Endothelial cell (in vitro differentiated cells): ENCODE results near the gene NHLH2. TPM values are rescaled to one million over a fixed set of nuclear protein-coding genes. Genes with fewer than 3 reads are reported as not detected.
A peak's percentile ranks its signal among the peaks of the same experiment; 100 is the strongest.

Source experiments
- DNase-seq: peaks from one replicate; pipeline ENCODE4 v3.0.0; 2021; ENCODE audit warnings: low spot score
- H3K27ac Mint-ChIP-seq: one replicate; pipeline ENCODE4 v1.8.0; 2021; ENCODE audit warnings: mixed read lengths, inconsistent platforms; ENCODE audit not compliant: unreplicated experiment
- H3K27me3 Mint-ChIP-seq: one replicate; pipeline ENCODE4 v1.8.0; 2021; ENCODE audit warnings: mild to moderate bottlenecking, moderate library complexity, mixed read lengths, inconsistent platforms; ENCODE audit not compliant: unreplicated experiment
- H3K36me3 Mint-ChIP-seq: one replicate; pipeline ENCODE4 v1.8.0; 2021; ENCODE audit warnings: mild to moderate bottlenecking, low read depth, mixed read lengths, inconsistent platforms; ENCODE audit not compliant: unreplicated experiment
- H3K4me1 Mint-ChIP-seq: one replicate; pipeline ENCODE4 v1.8.0; 2021; ENCODE audit warnings: mild to moderate bottlenecking, mixed read lengths, inconsistent platforms; ENCODE audit not compliant: unreplicated experiment
- H3K4me3 Mint-ChIP-seq: one replicate; pipeline ENCODE4 v1.8.0; 2021; ENCODE audit warnings: mild to moderate bottlenecking, mixed read lengths, inconsistent platforms; ENCODE audit not compliant: unreplicated experiment
- H3K9me3 Mint-ChIP-seq: one replicate; pipeline ENCODE4 v1.8.0; 2021; ENCODE audit warnings: mixed read lengths, inconsistent platforms; ENCODE audit not compliant: unreplicated experiment
- long read RNA-seq: library from polyadenylated mRNA; unstranded; transcript quantifications from one replicate; pipeline ENCODE4 v2.0.0, GENCODE V29; 2020; ENCODE audit not compliant: unreplicated experiment
- total RNA-seq: library from RNA; stranded (reverse); fragmentation: NEBNext Ultra II Directional; extraction: Animal tissue kit (Norgen Biotek cat#: 25700); gene quantifications from one replicate; pipeline ENCODE4 v1.2.1, GENCODE V29; 2021; ENCODE audit not compliant: unreplicated experiment
- TF ChIP-seq, protein P1 (sequence below): fragments of 200-600 bp; sonication (generic); IDR thresholded peaks from one replicate; pipeline ENCODE4 v1.5.0; 2021; ENCODE audit warnings: antibody characterized with exemption; ENCODE audit not compliant: unreplicated experiment

NHLH2 gene
- total RNA-seq, result 2.3 TPM
- long read RNA-seq, full-length matches to known transcripts, result 2 of 2 reads
- long read RNA-seq, partial matches to known transcripts, result 0 of 2 reads
- long read RNA-seq, other reads (novel, unspliced or antisense), result 0 of 2 reads

DNA sequence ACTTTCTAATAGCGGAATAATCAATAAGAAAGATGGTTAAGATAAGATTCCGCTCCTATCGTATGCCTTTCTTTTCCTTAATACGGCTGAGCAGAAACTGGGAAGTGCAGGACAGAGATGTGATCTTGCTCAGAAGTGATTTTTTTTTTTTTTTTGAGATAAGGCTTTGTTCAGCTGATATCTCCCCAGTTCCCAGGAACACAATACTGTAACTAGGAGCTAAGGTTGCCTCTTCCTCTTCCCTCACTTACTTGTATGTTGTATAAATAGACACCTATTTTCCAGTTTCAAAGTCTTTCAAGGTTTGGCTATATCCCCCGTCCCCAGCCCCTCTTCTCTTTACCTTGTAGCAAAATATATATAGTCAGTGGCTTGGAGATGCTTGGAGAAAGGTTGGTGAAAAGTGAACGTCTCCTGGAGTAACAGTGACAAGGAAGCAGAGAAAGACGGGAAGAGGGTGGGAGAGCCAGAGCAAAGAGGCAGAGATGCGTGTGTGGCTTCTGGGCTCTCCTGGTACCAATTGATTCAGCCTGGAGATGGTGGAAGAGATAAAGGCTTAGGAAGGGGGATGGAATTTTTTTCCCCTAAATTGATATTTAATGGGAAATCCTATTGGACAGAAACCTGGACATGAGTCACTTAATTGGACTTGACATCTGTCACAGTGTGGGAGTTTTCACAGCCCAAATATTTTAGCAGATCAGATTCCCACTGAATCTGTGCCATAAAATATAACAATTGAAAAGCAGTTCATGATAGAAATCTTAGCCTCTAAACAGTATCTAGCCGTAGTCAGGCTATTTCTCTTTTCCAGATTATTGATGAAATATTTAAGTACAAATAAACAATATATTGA is at the start of gene NHLH2:
Gene NHLH2 (minus strand): TSS at position 522 of the 856 bp plus-strand sequence. CDS start 2,754 bp downstream, outside the sequence.
- H3K4me3 Mint-ChIP-seq, result peak within 1 kb of the TSS; percentile 73
- H3K27me3 Mint-ChIP-seq, result peaks cover 5% of the 10 kb centered on the region
- H3K36me3 Mint-ChIP-seq, result no peaks in the 10 kb centered on the region

DNA sequence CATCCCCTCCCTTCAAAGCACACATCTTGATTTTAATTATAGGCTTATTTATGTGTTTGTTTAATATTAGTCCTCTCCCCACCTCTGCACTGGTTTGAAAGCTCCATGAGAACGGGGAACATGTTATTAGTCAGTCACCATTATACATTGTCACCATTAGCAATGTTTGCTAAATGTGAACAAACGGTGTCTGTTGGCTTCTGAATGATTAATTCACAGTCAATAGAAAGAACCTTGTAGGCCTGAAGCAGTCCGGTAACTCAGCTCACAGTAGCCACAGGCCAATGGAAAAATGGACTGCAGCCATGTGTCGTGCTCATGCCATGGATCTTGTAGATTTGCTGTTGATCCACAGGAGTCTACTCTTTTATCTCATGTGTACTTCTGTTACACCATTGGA is 49.7 kb upstream of the NHLH2 start:
- TF ChIP-seq, protein P1, sequence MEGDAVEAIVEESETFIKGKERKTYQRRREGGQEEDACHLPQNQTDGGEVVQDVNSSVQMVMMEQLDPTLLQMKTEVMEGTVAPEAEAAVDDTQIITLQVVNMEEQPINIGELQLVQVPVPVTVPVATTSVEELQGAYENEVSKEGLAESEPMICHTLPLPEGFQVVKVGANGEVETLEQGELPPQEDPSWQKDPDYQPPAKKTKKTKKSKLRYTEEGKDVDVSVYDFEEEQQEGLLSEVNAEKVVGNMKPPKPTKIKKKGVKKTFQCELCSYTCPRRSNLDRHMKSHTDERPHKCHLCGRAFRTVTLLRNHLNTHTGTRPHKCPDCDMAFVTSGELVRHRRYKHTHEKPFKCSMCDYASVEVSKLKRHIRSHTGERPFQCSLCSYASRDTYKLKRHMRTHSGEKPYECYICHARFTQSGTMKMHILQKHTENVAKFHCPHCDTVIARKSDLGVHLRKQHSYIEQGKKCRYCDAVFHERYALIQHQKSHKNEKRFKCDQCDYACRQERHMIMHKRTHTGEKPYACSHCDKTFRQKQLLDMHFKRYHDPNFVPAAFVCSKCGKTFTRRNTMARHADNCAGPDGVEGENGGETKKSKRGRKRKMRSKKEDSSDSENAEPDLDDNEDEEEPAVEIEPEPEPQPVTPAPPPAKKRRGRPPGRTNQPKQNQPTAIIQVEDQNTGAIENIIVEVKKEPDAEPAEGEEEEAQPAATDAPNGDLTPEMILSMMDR, result no peak
- H3K27ac Mint-ChIP-seq, result no peak overlapping the region
- no peak for DNase-seq
- H3K9me3 Mint-ChIP-seq, result no peaks in the 10 kb centered on the region
- no peaks in the 10 kb centered on the region for H3K36me3 Mint-ChIP-seq
- no peaks in the 10 kb centered on the region for H3K4me1 Mint-ChIP-seq
- no peaks in the 10 kb centered on the region for H3K27me3 Mint-ChIP-seq
- no peak overlapping the region for H3K4me3 Mint-ChIP-seq

More for the DNA sequence above, at the start of gene NHLH2:
- TF ChIP-seq, protein P1, result no peak
- H3K9me3 Mint-ChIP-seq, result no peaks in the 10 kb centered on the region
- DNase-seq, result no peak
- peaks cover 12% of the 10 kb centered on the region for H3K4me1 Mint-ChIP-seq
- peak within 1 kb of the TSS; percentile 30 for H3K27ac Mint-ChIP-seq

DNA sequence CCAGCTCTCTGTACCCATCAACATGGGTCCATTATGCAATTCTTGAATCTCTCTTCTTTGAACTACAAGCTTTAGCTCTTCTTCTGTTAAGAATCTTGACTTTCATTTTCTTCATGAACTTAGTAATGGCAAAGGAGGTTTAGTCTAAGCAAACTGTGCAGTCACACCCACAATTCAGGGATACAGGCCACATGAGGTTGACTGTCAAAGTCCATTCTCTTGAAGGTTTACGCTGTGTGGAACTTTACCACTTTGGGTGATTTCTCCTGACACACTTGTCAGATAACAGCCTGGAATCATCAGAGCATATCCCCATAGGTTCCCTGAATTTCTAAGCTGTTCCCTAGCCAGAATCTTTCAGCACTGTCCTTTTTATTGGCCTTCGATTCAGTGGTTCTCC is 48.0 kb upstream of the NHLH2 start:
- TF ChIP-seq, protein P1, result no peak
- H3K27me3 Mint-ChIP-seq, result no peaks in the 10 kb centered on the region
- H3K4me3 Mint-ChIP-seq, result no peak overlapping the region
- DNase-seq, result no peak
- H3K27ac Mint-ChIP-seq, result no peak overlapping the region
- H3K9me3 Mint-ChIP-seq, result no peaks in the 10 kb centered on the region
- H3K36me3 Mint-ChIP-seq, result no peaks in the 10 kb centered on the region
- H3K4me1 Mint-ChIP-seq, result no peaks in the 10 kb centered on the region

DNA sequence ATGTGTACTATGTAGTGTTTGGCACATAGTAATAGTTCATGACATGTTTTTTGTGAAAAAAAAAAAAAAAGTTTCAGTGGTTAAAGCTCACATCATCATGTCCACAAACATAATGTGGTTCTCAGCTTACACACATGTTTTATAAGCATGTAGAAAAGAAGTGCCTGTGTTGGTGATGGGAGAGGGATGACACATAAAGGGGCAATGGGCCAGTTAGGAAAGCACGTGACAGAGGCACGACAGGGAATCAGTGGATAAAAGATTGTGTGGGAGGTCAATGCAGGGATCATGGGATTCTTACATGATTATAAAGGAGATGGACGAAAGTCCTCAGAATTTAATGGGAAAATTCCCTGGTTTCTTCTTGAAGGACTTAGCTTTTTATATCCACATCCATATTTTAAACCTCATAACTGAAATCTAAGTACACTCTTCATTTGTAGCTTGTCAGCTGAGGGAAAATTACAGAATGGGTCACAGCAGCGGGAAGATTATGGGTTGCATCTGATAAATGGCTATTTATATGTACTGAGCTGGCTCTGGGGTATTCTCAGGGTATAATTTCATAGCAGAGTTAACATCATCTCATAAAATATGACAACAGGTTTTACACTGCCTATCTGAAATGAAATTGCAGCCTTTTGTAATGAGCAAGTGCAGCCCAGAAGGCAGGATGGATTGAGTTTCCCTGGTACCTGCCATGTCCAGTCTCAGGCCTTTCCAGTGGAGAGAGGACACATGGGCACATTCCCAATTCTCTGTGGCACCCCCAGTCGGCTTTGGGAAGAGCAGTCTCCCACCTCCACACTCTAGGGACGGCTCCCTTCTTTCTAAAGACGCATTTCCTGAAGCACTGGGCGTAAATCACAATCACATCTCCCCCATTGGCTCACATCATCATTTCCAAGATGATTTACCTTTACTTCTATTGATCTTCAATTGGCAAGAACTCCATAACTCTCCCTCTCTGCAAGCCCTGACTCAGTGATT is 42.3 kb upstream of the NHLH2 start:
- no peak for DNase-seq
- TF ChIP-seq, protein P1, result no peak
- no peaks in the 10 kb centered on the region for H3K36me3 Mint-ChIP-seq
- H3K27me3 Mint-ChIP-seq, result no peaks in the 10 kb centered on the region
- no peaks in the 10 kb centered on the region for H3K9me3 Mint-ChIP-seq
- no peak overlapping the region for H3K27ac Mint-ChIP-seq
- no peak overlapping the region for H3K4me3 Mint-ChIP-seq
- H3K4me1 Mint-ChIP-seq, result peaks cover 5% of the 10 kb centered on the region
